ENCODE results near the gene TMEM62.
"Not testable (repeated sequence)": the region's sequence is repeated elsewhere in the genome, so short reads cannot be mapped to it uniquely, and the experiment has no call there.

TMEM62 gene

GRCh38 chr15:43121863-43122262 is 11.5 kb upstream of the TMEM62 start:
- no peak for DNase-seq (ENCODE audit: low read depth in 2 of 2)

- no peak for DNase-seq (ENCODE audit: low read depth in 2 of 2)
Observed at GRCh38 chr15:43125100-43125661, 8.2 kb upstream of the TMEM62 start.

- DNase-seq (ENCODE audit: low read depth in 2 of 2): no peak
Observed at GRCh38 chr15:43126356-43126755, 7.0 kb upstream of the TMEM62 start.

- DNase-seq (ENCODE audit: low read depth in 2 of 2): no peak
Observed at GRCh38 chr15:43127752-43128151, 5.6 kb upstream of the TMEM62 start.

GRCh38 chr15:43128174-43128979 is 5.0 kb upstream of the TMEM62 start:
- not testable (repeated sequence) for DNase-seq (ENCODE audit: low read depth in 2 of 2)

GRCh38 chr15:43128980-43129335 is 4.4 kb upstream of the TMEM62 start:
- DNase-seq (ENCODE audit: low read depth in 2 of 2): no peak

- no peak for DNase-seq (ENCODE audit: low read depth in 2 of 2)
Observed at GRCh38 chr15:43132830-43133429, 456 bp upstream of the TMEM62 start.

GRCh38 chr15:43134157-43134635 is 810 bp downstream of the TMEM62 start:
- DNase-seq (ENCODE audit: low read depth in 2 of 2): no peak

- no peak for DNase-seq (ENCODE audit: low read depth in 2 of 2)
Observed at GRCh38 chr15:43135351-43135750, 2.0 kb downstream of the TMEM62 start.

GRCh38 chr15:43143203-43143941 is 10.0 kb downstream of the TMEM62 start:
- no peak for DNase-seq (ENCODE audit: low read depth in 2 of 2)

GRCh38 chr15:43144512-43144911 is 11.1 kb downstream of the TMEM62 start:
- DNase-seq (ENCODE audit: low read depth in 2 of 2): no peak

GRCh38 chr15:43146184-43146583 is 12.8 kb downstream of the TMEM62 start:
- DNase-seq (ENCODE audit: low read depth in 2 of 2): no peak

GRCh38 chr15:43150191-43150929 is 17.0 kb downstream of the TMEM62 start:
- no peak for DNase-seq (ENCODE audit: low read depth in 2 of 2)

GRCh38 chr15:43151688-43152087 is 18.3 kb downstream of the TMEM62 start:
- DNase-seq (ENCODE audit: low read depth in 2 of 2): no peak

- no peak for DNase-seq (ENCODE audit: low read depth in 2 of 2)
Observed at GRCh38 chr15:43153269-43153668, 19.9 kb downstream of the TMEM62 start.

- no peak for DNase-seq (ENCODE audit: low read depth in 2 of 2)
Observed at GRCh38 chr15:43165801-43166325, 32.5 kb downstream of the TMEM62 start.

- not testable (repeated sequence) for DNase-seq (ENCODE audit: low read depth in 2 of 2)
Observed at GRCh38 chr15:43167261-43167660, 33.9 kb downstream of the TMEM62 start.

GRCh38 chr15:43168192-43169107 is 35.1 kb downstream of the TMEM62 start:
- DNase-seq (ENCODE audit: low read depth in 2 of 2): no peak

GRCh38 chr15:43169888-43170287 is 36.5 kb downstream of the TMEM62 start:
- no peak for DNase-seq (ENCODE audit: low read depth in 2 of 2)

- not testable (repeated sequence) for DNase-seq (ENCODE audit: low read depth in 2 of 2)
Observed at GRCh38 chr15:43175656-43176309, 42.4 kb downstream of the TMEM62 start.
